Epithelial cell of esophagus (primary cell): ENCODE data around the gene ETS1.

Experiments used
- DNase-seq: peaks from one replicate; pipeline ENCODE4 v3.0.0; 2010; ENCODE audit warnings: low read depth
- H3K4me3 ChIP-seq: 2 replicates; pipeline ENCODE4 v1.5.1; 2011; ENCODE audit warnings: mild to moderate bottlenecking, low read length, control low read depth
- CTCF ChIP-seq: IDR thresholded peaks from 2 replicates; pipeline ENCODE4 v1.5.1; 2011; ENCODE audit warnings: low read depth, mild to moderate bottlenecking, low read length, control low read depth, inconsistent platforms; ENCODE audit not compliant: insufficient read depth; ENCODE audit errors: missing control alignments

ETS1 gene

GRCh38 chr11:128532016-128532571, 55.3 kb downstream of the ETS1 start:
- peak; percentile 68 for DNase-seq
- H3K4me3 ChIP-seq, result no peak overlapping the region
- peak; percentile 7 for TF ChIP-seq CTCF

- no peak overlapping the region for H3K4me3 ChIP-seq
- DNase-seq, result no peak
- no peak for TF ChIP-seq CTCF
These were observed 55.8 kb downstream of the ETS1 start for GRCh38 chr11:128531588-128531987.

GRCh38 chr11:128530118-128531074, 57.0 kb downstream of the ETS1 start:
- no peak for TF ChIP-seq CTCF
- peak; percentile 88 for DNase-seq
- no peak overlapping the region for H3K4me3 ChIP-seq

- no peak for DNase-seq
- H3K4me3 ChIP-seq, result no peak overlapping the region
- TF ChIP-seq CTCF, result no peak
These were observed 59.1 kb downstream of the ETS1 start for GRCh38 chr11:128528294-128528693.

- DNase-seq, result no peak
- H3K4me3 ChIP-seq, result no peak overlapping the region
- no peak for TF ChIP-seq CTCF
These were observed 60.3 kb downstream of the ETS1 start for GRCh38 chr11:128527046-128527445.

- DNase-seq, result peak; percentile 48
- TF ChIP-seq CTCF, result no peak
- H3K4me3 ChIP-seq, result no peak overlapping the region
These were observed 61.7 kb downstream of the ETS1 start for GRCh38 chr11:128525411-128526243.
